GM19025 (cell line): ENCODE data around the gene TLCD3A.

Experiments
- ATAC-seq: cut with Tn5 transposase; IDR thresholded peaks from one replicate; pipeline ENCODE4 v1.9.1; 2021; ENCODE audit warnings: mild to moderate bottlenecking, low read depth, moderate library complexity; ENCODE audit not compliant: unreplicated experiment

The TLCD3A gene

GRCh38 chr17:705863-706262 is 26.5 kb upstream of the TLCD3A start:
- no peak for ATAC-seq

DNA sequence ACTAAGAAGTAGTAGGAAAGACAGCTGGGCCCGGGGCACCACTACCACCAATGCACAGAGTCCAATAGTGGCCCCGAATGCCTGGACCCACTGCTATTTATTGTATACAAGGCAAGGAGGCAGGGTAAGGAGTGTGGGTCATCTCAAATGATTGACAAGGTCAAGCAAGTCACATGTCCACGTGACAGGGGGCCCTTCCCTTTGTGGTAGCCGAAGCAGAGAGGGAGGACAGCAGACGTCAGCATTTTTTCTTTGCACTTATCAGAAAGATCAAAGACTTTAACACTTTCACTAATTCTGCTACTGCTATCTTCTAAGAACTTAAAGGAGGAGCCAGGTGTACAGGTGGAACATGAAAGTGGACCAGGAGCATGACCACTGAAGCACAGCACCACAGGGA is 24.3 kb upstream of the TLCD3A start:
- no peak for ATAC-seq

DNA sequence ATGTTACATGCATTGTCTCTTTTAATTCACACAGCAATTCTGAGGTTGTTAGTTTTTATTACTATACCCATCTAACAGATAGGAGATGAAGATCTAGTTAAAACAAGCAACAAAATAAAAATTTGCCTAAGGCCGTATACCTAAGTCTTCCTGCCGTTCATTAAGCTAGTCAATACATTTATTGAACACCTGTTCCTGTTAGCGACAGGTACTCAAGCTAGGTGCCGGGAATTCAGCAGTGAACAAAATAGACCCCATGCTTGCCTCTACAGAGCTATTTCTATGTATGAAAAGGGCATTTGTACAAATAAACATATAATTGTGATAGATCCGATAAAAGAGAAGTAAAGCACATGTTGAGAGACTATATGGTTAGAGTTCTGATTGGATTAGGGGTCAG is 14.3 kb upstream of the TLCD3A start:
- ATAC-seq, result no peak

- ATAC-seq, result no peak
These were observed 11.5 kb upstream of the TLCD3A start for GRCh38 chr17:720706-721539.

DNA sequence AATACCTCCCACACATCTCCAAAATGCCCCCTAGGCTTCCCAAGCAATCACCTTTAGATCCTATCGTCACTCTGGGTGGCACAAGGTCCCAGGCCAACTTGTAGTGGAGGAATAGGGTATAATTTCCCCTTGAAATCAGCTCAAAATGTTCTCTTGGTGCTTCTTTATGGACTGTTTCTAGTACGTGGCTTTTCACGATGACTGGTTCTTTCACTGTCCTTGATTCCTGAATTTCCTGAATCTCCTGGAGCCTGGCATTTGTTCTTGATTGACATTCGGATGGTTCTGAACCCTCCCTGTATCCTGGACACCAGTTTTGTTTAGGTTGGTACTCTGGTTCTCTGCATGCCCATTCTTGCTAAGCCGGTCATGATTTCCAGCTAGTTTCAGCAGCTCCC is 10.9 kb upstream of the TLCD3A start:
- no peak for ATAC-seq

DNA sequence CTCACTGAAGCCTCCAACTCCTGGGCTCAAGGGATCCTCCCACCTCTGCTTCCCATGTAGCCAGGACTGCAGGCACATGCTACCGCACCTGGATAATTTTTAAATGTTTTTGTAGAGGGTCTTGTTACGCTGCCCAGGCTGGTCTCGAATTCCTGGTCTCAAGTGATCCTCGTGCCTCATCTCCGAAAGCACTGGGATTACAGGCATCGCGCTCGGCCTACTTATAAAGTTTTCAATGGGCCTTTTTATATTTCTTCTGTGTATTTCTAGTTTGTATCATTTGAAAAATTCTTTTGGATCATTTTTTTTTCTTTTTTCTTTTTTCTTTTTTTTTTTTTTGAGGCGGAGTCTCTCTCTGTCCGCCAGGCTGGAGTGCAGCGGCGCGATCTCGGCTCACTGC is 7.3 kb upstream of the TLCD3A start:
- no peak for ATAC-seq

GRCh38 chr17:725746-726145 is 6.7 kb upstream of the TLCD3A start:
- no peak for ATAC-seq

- ATAC-seq, result no peak
These were observed 6.0 kb upstream of the TLCD3A start for GRCh38 chr17:726271-726919.

- ATAC-seq, result no peak
These were observed 3.5 kb upstream of the TLCD3A start for GRCh38 chr17:728911-729310.

- no peak for ATAC-seq
These were observed 741 bp upstream of the TLCD3A start for GRCh38 chr17:731644-732066.

DNA sequence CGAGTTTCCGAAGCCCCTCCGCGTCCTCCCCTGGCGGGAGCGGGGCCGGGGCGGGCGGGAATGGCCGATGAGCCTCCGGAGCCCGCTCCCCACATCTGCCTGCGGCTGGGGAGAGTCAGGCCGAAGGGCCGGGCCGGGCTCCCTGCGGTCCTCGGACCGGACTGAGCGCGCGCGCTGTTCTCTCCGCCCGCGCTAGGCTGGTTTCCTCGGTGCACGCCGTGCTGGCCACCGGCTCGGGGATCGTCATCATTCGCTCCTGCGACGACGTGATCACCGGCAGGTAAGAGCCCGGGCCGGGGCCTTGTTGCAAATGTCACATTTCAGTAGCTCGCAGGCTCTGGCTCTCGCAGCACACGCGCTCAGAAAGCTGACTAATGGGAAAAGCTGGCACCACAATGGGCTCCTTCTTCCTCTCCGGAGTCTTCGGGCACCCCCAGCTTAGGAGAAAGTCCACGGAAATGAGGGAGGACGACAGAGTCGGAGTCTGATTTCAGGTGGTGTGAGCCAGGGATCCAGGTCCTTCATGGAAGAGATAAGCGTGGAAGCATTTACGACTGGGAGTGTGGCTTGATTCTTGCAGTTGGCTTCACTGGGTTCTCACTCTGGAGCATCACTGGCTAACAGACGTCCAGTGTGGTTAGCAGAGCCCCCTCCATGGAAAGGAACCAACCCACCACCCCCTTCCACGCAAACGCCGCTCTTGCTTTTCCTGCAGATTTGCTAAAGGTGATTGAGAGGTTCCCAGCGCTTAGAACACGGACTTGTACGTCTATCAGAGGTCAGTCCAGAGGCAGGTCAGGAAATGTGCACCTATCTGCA is 715 bp downstream of the TLCD3A start:
- peak; percentile 45 for ATAC-seq

DNA sequence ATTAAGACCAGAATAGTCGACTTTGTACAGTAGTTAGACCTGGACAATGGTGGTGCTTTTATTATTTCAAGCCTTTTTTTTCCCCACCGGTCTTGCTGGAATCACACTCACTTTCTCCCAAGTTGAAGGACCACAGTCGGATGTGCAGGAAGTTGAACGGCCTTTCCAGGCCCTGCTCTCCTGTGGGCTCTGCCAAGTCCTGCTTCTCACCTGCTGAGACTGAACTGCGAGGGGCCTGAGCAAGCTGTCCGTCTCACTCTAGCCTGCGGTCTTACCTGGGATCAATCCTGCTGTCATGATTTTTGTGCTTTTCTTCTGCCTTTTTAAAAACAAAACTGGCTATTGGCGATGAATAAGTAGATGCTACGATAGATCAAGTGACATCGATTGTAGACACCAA is 1.3 kb downstream of the TLCD3A start:
- ATAC-seq, result no peak

GRCh38 chr17:737561-738113 is 5.2 kb downstream of the TLCD3A start:
- ATAC-seq, result no peak

DNA sequence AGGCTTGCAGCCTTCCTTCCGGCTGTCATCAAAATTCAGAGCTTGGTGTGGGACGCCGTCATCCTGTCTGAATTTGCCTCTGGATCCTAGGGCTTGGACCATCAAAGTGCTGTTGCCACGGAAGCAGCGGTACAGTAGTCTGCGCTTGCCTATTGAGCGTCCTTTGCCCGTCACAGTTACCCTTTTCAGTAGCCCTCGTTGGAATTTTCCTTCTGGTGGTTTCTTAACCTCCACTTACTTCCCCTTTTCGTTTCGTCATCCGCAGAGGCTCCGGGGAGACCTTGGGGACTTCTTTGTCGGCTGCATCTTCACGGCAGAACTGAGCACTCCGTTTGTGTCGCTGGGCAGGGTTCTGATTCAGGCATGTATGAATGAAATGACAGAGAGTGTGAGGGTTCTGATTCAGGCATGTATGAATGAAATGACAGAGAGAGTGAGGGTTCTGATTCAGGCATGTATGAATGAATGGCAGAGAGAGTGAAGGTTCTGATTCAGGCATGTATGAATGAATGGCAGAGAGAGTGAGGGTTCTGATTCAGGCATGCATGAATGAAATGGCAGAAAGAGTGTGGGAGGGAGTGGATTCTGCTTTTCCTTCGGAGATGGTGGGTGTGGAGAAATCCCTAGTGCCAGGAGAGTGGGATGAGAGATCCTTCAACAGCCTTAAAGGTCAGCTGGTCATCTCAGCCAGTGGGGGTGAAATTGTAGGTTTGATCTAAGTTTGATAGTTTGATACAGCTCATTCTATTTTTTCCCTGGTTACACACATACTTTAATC is 8.0 kb downstream of the TLCD3A start:
- ATAC-seq, result peak; percentile 67

- ATAC-seq, result no peak
These were observed 9.9 kb downstream of the TLCD3A start for GRCh38 chr17:742147-742793.

GRCh38 chr17:743139-743538 is 10.7 kb downstream of the TLCD3A start:
- no peak for ATAC-seq

- no peak for ATAC-seq
These were observed 12.5 kb downstream of the TLCD3A start for GRCh38 chr17:744937-745336.

DNA sequence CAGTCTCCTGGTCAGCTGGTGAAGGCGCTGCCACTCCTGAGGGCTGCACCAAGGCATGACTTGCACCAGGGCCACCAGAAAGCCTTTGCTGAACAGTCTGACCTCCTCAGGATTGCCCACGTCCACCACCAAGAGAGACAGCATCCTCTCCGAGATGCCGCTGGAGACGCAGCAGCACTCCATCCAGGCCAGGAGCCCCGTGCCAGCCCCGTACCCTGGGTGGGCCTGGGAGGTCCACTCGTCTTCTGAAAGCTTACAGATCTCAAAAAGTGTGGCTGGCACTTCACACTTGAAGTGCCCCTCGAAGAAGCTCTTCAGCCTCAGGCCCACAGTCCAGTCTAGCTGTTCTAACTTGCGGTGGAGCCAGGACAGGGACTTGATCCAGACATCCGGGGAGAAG is 13.0 kb downstream of the TLCD3A start:
- ATAC-seq, result no peak

- no peak for ATAC-seq
These were observed 13.8 kb downstream of the TLCD3A start for GRCh38 chr17:746181-746580.
